Panc1 (cell line): Measurements from ENCODE around the gene GMEB2.

Source experiments
- SIN3A ChIP-seq: IDR thresholded peaks from 2 replicates; pipeline ENCODE4 v1.6.1; 2012; ENCODE audit warnings: low read depth, mild to moderate bottlenecking, low read length, moderate library complexity, borderline replicate concordance; ENCODE audit not compliant: insufficient read depth
- TF ChIP-seq, protein P1 (sequence below): fragments of 450-650 bp; IDR thresholded peaks from 2 replicates; pipeline ENCODE4 v1.5.1; 2017; ENCODE audit warnings: mild to moderate bottlenecking
- TF ChIP-seq, protein P2 (sequence below), 2 experiments: IDR thresholded peaks; 2 replicates each; pipeline ENCODE4 v1.6.1; 2011 to 2012; ENCODE audit warnings: low read depth in 2 of 2, control low read depth in 1 of 2, low read length in 1 of 2, mild to moderate bottlenecking in 1 of 2, moderate library complexity in 1 of 2; ENCODE audit not compliant: insufficient read depth in 1 of 2

DNA sequence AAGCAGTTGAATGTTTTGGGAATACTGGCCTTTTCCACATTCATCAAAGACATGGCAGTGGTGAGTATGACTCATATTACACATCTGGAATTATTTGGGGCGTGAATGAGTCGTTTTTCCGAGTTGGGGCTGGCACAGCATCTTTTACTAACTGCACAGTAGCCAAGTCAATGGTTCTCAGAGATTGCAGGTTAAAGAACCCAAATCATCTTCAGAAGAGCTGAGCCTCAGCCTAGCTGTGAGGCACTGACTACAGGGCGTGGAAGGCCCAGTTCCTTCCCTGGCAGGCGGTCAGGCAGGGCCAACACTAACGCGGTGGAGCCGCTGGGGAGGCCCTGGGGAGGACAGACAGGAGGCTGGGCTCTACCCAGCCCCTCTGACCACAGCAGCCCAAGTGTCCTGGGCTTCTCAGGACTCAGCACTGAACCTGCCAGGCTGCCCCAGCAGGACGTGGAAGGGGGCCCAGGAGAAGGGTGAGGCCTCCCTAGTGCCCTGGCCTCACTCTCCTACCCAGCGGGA lies 32.8 kb downstream of the GMEB2 start:
- TF ChIP-seq, protein P1, sequence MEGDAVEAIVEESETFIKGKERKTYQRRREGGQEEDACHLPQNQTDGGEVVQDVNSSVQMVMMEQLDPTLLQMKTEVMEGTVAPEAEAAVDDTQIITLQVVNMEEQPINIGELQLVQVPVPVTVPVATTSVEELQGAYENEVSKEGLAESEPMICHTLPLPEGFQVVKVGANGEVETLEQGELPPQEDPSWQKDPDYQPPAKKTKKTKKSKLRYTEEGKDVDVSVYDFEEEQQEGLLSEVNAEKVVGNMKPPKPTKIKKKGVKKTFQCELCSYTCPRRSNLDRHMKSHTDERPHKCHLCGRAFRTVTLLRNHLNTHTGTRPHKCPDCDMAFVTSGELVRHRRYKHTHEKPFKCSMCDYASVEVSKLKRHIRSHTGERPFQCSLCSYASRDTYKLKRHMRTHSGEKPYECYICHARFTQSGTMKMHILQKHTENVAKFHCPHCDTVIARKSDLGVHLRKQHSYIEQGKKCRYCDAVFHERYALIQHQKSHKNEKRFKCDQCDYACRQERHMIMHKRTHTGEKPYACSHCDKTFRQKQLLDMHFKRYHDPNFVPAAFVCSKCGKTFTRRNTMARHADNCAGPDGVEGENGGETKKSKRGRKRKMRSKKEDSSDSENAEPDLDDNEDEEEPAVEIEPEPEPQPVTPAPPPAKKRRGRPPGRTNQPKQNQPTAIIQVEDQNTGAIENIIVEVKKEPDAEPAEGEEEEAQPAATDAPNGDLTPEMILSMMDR = no peak
- no peak for TF ChIP-seq SIN3A
- TF ChIP-seq, protein P2, sequence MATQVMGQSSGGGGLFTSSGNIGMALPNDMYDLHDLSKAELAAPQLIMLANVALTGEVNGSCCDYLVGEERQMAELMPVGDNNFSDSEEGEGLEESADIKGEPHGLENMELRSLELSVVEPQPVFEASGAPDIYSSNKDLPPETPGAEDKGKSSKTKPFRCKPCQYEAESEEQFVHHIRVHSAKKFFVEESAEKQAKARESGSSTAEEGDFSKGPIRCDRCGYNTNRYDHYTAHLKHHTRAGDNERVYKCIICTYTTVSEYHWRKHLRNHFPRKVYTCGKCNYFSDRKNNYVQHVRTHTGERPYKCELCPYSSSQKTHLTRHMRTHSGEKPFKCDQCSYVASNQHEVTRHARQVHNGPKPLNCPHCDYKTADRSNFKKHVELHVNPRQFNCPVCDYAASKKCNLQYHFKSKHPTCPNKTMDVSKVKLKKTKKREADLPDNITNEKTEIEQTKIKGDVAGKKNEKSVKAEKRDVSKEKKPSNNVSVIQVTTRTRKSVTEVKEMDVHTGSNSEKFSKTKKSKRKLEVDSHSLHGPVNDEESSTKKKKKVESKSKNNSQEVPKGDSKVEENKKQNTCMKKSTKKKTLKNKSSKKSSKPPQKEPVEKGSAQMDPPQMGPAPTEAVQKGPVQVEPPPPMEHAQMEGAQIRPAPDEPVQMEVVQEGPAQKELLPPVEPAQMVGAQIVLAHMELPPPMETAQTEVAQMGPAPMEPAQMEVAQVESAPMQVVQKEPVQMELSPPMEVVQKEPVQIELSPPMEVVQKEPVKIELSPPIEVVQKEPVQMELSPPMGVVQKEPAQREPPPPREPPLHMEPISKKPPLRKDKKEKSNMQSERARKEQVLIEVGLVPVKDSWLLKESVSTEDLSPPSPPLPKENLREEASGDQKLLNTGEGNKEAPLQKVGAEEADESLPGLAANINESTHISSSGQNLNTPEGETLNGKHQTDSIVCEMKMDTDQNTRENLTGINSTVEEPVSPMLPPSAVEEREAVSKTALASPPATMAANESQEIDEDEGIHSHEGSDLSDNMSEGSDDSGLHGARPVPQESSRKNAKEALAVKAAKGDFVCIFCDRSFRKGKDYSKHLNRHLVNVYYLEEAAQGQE (IDR thresholded peaks at IDR 0.05; ENCODE audit: insufficient read depth in 1 of 2, low read depth in 2 of 2, low read length in 1 of 2) = no peak
